GM19455 (cell line): ENCODE results near the gene IQGAP3.

ENCODE experiments used
- ATAC-seq: cut with Tn5 transposase; IDR thresholded peaks from one replicate; pipeline ENCODE4 v1.9.1; 2021; ENCODE audit not compliant: unreplicated experiment

IQGAP3 gene

GRCh38 chr1:156499194-156499841 is 73.0 kb downstream of the IQGAP3 start:
- no peak for ATAC-seq

GRCh38 chr1:156498432-156499193 is 73.8 kb downstream of the IQGAP3 start:
- no peak for ATAC-seq

- ATAC-seq = no peak
These were observed 74.5 kb downstream of the IQGAP3 start for GRCh38 chr1:156497743-156498431.

GRCh38 chr1:156497078-156497742 is 75.2 kb downstream of the IQGAP3 start:
- ATAC-seq = no peak

GRCh38 chr1:156496211-156496761 is 76.1 kb downstream of the IQGAP3 start:
- no peak for ATAC-seq

GRCh38 chr1:156495401-156496140 is 76.8 kb downstream of the IQGAP3 start:
- no peak for ATAC-seq

GRCh38 chr1:156494309-156494895 is 78.0 kb downstream of the IQGAP3 start:
- no peak for ATAC-seq

GRCh38 chr1:156493742-156494141 is 78.6 kb downstream of the IQGAP3 start:
- ATAC-seq = no peak

- ATAC-seq = no peak
These were observed 79.2 kb downstream of the IQGAP3 start for GRCh38 chr1:156493154-156493631.

- ATAC-seq = no peak
These were observed 79.7 kb downstream of the IQGAP3 start for GRCh38 chr1:156492591-156493080.

GRCh38 chr1:156492013-156492590 is 80.3 kb downstream of the IQGAP3 start:
- ATAC-seq = no peak

- ATAC-seq = no peak
These were observed 81.0 kb downstream of the IQGAP3 start for GRCh38 chr1:156491151-156491949.

- no peak for ATAC-seq
These were observed 81.8 kb downstream of the IQGAP3 start for GRCh38 chr1:156490401-156491032.

- no peak for ATAC-seq
These were observed 82.5 kb downstream of the IQGAP3 start for GRCh38 chr1:156489935-156490293.

GRCh38 chr1:156489166-156489934 is 83.0 kb downstream of the IQGAP3 start:
- ATAC-seq = no peak

- ATAC-seq = no peak
These were observed 83.7 kb downstream of the IQGAP3 start for GRCh38 chr1:156488566-156489165.

GRCh38 chr1:156487862-156488261 is 84.5 kb downstream of the IQGAP3 start:
- ATAC-seq = no peak
